HTR-8/SVneo (cell line): ENCODE results near the gene TGFBI.

ENCODE experiments used
- DNase-seq: peaks from one replicate; pipeline ENCODE4 v3.0.0; 2011; ENCODE audit warnings: low spot score, mixed read lengths; ENCODE audit not compliant: insufficient read length
- FAIRE-seq: peaks from 2 replicates; lab custom pipeline; 2011; peaks lifted over from hg19 to GRCh38; lab: Jason Lieb, UNC

Gene TGFBI

DNA sequence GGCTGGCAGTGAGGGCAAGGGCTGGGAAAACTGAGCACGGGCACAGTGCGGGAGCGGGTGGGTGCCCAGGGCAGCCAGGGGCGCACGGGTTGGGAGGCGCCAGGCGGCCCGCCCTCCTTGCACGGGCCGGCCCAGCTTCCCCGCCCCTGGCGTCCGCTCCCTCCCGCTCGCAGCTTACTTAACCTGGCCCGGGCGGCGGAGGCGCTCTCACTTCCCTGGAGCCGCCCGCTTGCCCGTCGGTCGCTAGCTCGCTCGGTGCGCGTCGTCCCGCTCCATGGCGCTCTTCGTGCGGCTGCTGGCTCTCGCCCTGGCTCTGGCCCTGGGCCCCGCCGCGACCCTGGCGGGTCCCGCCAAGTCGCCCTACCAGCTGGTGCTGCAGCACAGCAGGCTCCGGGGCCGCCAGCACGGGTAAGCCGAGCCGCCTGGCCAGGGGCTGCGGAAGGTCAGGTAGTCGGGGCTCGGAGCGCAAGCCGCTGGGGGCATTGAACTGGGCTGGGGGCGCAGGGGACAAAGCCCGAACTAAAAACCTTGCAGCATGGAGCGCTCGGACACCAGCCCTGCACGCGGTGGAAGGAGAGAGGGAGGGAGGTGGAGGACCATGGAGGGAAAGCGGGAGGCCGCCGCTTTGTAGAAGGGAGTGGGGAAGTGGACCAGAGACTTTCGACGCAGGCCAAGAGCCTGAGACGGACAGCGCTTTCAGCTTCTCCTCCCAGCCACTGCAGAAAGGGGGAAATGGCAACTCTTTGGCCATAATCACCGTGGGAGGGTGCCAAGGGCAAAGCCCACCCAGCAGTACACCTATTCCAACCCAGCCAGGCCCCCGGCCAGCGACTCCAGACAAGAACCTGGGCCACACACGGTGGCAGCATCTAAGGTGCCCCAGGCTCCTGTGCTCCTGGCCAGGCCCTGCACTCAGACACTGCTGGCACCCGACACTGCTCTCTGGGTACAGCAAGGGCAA lies at the start of gene TGFBI:
TSS of gene TGFBI (plus strand) at position 207 of the 961 bp plus-strand sequence. CDS start at position 275, 68 bp downstream.
- FAIRE-seq, result peak; percentile 42
- peak; percentile 62 for DNase-seq

DNA sequence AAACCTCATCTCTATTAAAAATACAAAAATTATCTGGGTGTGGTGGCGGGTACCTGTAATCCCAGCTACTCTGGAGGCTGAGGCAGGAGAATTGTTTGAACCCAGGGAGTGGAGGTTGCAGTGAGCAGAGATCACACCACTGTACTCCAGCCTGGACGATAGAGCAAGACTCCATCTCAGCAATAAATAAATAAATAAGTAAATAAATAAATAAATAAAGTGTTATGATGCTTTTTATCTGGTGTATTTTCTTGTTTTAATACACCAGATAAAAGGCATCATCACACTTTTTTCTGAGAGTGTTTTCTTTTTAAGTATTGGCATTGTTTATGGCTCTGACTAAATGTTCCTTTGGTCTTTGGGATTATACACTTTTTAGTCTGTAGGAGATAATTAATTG lies 49.8 kb upstream of the TGFBI start:
- DNase-seq (no peak), FAIRE-seq (no peak)

DNA sequence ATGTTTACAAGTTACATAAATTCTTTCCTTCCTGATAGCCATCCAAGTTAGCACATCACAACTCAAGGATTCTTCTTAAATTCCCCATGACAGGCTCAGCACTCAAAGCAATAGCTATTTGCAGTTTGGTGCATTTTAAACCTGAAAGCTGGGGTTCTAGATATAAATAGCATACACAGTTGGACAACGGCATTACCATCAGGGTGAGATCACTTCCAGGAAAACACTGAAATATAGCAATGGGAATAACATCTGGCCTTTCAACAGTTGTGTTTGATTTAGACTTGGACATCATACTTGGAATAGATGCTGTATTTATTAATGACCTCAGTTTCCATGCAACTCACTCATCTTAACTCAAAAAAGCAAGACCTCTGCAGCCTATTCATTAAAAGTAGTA lies 49.3 kb upstream of the TGFBI start:
- no peak for DNase-seq
- no peak for FAIRE-seq

DNA sequence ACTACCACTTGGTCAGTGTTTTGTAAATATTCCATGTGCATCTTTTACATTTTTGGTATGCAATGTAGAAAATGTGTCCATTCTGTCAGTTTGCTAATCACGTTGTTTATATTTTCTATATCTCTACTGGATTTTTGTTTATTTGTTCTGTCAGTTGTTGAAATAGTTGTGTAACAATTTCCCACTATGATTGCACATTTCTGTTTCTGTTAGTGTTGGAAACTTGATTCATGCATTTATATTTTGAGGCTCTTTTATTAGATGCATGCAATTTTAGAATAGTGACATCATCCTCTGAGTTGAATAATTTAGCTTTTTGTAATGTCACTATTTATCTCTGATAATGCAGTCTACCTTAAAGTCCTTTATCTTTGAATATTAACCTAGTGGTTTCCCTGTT lies 48.2 kb upstream of the TGFBI start:
- no peak for DNase-seq
- FAIRE-seq, result no peak

DNA sequence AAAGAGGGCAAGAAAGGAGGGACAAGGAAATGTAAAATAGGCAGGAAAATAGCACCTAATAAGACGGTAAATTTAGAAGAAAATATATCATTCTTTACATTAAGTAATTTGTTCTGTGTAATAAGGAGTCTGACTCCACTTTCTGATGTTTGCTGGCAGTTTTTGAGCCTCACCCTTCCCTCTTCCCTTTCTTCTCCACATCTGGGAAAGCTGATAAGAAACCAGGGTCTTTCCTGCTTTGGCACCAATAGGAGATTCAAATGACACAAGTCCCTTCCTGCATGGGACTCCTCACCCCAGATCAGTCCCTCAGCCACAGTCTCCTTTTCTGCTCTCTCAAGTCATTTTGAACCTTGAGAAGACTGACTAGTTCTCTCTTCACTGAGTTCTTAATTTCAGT lies 42.8 kb upstream of the TGFBI start:
- no peak for DNase-seq
- FAIRE-seq, result no peak

DNA sequence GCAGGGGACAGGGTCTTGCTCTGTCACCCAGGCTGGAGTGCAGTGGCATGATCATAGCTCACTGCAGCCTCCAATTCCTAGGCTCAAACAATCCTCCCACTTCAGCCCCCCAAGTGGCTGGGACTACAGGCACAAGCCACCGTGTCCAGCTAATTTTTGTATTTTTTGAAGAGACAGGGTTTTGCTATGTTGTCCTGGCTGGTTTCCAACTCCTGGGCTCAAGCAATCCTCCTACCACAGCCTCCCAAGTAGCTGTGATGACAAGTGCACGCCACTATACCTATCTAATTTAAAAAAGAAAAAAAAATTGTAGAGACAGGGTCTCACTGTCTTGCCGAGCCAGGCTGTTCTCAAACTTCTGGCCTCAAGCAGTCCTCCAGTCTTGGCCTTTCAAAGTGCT lies 42.4 kb upstream of the TGFBI start:
- DNase-seq, result no peak

DNA sequence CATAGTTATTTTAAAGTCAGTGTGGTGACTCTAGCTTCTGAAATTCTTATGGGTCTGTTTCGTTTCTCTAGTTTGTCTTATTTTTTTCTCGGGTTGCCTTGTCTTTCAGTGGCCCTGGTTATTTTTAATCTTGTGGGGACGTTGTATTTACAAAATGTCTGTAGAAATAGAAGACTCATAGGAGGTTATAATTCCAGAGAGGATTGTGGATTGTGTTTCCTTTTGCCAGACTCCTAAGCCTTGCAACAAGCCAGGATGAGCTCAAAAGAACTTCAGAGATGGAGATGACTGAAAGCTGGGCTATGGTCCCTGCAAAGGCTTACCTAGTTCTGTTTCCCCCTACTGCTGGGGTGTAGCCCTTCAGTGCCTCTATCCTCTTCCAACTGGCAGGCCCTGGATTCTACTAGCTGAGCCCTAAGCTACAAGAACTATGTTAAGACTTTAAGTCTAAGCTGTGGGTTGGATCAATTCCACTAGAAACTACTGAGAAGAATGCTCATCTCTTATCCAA lies 41.8 kb upstream of the TGFBI start:
- FAIRE-seq (no peak), DNase-seq (no peak)

More for the DNA sequence above, 42.4 kb upstream of the TGFBI start:
- FAIRE-seq, result no peak

DNA sequence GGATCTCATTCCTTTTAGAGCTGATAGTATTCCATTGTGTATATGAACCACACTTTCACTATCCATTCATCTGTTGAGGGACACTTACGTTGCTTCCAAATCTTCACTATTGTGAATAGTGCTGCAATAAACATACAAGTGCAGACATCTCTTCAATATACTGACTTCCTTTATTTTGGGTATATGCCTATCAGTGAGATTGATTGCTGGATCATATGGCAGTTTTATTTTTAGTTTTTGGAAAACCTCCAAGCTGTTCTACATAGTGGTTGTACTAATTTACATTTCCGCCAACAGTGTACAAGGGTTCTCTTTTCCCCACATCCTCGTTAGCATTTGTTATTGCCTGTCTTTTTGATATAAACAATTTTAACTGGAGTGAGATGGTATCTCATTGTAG lies 40.2 kb upstream of the TGFBI start:
- no peak for FAIRE-seq
- DNase-seq, result no peak

DNA sequence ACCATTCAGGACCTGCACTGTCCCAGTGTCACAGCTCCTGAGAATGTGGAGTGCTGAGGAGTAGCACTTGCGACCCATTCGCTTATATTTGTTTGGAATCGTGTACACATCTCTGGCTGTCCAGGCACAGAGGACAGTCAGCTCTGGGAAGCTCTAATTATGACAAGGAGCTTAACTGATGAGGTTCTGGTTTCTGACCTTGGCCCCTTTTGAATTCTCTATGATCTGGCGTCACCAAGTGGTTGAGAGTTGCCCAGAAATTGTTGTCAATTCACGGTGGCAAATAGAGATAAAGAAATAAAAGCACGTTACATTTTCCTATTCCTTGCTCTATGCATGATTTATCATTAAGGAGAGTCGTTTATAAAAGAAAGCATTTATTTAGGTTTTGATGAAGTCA lies 39.1 kb upstream of the TGFBI start:
- no peak for DNase-seq
- no peak for FAIRE-seq

DNA sequence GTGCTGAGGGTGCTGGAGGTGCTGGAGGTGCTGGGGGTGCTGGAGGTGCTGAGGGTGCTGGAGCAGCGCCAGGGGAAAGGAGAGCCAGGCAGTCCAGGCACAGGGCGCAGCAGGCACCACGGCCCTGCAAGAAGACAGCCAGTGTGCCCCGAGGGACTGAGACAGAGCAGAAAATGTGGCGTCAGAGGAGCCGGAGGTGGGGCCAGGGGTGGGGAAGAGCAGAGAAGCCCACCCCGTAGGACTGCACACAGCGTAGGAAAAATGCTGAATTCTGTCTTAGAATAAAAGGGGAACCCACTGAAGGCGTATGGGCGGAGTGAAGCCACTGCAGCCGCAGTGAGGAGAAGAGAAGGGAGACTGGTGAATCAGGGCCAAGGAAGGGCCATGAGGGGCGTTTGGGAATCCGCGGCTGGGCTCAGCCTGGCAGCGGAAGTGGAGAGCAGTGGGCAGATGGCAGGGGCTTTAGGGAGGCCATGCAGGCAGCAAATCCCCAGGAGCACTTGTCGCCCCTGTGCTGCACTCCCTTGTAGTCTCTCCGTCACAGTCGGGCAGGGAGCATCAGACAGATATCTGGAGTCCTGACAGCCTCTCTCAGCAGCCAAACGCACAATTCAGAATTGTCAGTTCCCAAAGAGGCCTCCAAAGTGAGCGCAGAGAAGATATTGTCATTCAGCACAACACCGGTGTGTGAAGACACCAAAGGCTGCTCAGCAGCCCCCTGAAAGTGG lies 38.1 kb upstream of the TGFBI start:
- DNase-seq, result no peak
- FAIRE-seq, result no peak

DNA sequence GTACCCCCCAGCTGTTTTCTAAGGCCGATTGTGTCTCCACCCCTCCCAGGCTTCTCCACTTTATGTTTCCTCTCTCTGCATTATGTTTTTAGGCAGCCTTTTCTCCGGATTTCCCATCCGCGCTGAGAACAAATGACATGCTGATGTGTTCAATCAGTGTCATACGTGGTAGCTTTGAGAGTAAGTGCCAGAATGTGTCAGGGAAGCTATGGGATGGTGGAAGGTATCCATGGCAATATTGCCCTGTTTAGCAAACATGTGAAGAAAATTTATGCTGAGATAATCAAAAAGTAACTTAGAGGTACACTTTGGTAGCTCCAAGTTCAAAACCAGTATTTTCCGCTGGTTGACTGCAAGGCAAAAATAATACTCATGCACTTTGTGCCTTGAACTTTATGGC lies 37.4 kb upstream of the TGFBI start:
- DNase-seq, result no peak
- no peak for FAIRE-seq

DNA sequence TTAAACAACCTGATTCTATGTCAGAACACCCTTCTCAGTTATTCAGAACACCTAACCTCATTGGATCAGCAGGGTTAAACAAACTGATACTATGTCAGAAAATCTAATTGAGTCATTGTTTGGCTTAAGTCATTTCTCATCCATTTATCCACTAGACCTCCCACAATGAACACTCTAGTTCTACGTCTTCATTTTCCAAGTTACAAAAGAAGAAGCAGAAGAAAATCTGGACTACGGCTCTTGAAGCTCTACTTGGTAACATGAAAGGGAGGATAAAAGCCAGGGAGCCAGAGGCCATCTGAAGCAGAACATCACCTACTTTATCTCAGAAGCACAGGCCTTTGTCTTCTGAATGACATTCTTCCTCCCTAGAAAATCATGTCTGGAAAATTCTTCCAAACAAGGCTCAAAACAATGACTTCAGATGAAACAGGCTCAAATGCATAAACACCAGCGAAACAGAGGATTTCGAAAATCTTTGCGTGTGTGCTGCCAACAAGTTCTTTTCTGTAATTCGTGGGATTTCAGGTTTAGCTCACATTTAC lies 35.4 kb upstream of the TGFBI start:
- DNase-seq (no peak), FAIRE-seq (no peak)

DNA sequence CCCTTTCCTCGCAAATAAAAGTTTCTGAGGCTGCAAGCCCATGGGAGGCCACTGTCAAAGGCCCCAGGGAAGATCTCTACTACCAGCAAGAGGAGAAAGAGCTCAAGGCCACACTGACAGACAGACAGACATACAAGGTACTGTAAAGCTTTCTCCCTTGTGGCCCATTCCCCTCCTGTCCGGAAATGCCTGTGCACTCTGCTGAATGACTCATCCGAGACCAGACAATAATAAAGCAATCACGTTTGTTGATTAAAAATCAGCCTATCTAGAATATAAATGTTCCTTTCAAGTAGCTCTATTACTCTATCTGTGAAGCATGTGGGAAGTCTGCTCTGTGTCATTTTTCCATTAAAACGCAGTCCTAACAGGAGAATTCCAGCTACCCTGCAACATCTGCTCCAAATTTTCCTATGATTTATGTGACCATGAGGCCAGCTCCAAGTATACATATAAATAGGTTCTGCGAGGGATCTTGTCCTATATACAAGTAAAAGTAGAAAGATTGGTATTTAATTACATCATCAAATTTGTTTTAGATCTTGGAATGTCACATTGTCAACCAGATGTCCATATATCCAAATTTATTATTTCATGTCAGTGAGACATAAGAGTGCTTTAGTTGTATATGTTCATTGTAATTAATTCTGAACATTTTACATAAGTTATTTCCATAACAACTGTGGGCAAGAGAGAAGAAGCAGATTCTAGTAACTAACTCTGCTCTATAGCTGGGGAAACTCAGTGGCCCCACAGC lies 34.7 kb upstream of the TGFBI start:
- DNase-seq, result peak; percentile 48
- no peak for FAIRE-seq

DNA sequence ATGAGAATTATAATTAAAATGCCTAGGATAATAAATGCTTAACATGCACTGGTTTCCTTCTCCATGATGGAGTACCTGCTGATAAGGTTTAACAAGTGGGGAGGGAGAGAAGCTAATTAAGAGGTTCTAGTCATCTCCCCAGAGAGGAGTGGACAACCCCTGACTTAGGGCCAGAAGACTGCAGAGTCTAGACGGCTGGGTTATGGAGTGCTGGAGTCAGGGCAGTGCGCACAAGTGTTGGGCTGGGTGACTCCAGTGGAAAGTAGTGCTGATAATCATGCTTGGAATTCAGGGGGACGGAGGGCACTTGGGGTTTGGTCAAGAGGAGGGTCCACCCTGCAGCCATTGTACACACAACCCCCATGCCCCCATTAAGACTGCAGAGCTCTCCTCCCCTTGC lies 32.8 kb upstream of the TGFBI start:
- no peak for DNase-seq
- FAIRE-seq, result no peak

DNA sequence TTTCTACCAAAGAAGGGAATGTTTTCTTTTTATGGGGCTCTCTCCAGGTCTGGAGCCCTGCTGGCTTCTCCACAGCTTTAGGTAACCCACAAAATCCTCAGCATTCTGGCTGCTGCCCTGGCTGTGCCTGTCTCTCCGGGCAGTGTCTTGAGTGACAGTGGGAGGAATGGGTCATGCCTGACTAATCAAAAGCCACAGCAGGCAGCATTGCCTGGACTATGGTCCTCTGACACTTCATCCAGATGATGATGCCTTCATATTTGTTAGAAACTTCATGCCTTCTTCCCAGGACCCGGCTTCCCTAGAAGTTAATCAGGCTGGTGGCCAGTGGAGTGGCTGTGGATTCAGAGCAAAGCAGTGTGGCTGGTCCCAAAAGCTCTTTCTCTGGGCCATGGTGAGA lies 32.2 kb upstream of the TGFBI start:
- DNase-seq (no peak), FAIRE-seq (no peak)

DNA sequence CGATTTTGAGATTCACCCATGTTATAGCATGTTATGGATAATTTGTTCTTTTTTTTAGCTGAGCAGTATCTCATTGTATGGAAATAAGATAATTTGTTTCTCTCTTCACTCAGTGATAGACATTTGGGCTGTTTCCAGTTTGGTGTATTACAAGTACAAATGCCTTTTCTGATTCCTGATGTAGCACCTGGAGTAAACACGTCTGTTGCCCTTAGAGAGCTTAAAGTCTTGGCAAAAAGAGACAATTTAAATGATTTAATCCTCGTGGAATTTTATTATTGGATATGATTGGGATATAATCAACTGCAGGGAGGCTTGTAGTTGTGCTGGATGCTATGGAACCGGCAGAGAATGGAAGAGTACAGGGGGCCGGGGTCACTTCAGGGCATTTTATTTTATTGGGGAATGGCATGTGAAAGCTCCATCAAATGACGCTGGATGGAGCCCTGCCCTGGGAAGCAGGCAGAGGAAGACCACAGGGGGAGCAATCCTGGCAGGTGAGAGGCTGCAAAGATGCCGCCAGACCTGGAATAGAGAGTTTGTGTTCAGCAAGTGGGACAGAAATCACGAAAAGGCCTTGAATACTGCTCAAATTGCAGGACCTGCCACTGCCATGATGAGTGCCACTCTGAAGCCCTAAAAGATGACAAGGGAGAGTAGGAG lies 31.0 kb upstream of the TGFBI start:
- FAIRE-seq (no peak), DNase-seq (no peak)

DNA sequence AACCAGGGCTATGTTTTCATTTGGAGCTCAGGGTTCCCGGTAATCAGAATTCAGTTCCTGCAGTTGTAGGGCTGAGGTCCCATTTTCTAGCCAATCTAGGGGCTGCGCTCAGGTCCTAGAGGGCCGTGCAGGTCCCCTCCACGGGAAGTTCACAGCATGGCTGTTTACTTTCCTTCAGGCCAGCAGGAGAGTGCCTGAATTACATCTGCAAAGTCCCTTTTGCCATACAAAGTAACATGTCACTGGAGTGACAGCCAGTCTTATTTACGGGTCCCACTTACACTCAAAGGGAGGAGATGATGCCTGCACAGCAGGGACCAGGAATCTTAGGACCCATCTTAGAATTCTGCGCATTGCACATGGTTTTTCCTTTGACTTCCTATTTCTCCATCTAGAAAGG lies 29.9 kb upstream of the TGFBI start:
- DNase-seq, result no peak
- FAIRE-seq, result peak; percentile 9

DNA sequence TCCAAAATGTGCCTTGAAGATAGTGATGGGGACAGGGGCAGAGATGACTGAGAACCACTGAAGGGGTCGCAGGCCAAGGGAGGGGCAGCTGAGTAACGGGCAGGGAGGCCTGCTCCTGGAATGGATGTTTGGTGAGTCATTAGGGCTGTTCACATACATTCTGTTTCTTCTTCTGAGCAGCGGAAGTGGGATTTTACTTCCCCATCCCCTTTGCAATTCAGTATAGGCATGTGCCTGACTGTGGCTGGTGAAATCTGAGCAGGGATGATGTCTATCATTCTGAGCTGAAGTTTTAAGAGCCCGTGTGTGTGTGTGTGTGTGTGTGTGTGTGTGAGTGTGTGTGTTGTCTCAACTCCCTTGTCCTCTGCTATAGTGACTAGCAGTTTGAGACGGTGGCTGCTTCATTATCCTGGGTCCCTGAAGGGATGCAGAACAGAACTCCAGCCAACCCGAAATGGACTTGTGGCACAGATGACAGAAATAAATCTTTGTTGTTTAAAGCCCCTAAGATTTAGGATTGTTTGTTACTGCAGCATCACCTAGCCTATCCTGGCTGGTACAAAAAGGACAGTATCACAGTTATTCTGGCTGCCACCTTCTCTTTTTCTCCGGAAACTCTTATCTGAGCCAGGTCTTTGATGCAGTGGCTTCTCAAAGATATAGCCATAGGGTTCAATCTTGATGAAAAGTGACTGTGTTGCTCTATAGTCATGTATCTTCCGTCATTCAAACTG lies 29.2 kb upstream of the TGFBI start:
- FAIRE-seq (peak; percentile 95), DNase-seq (peak; percentile 67)

DNA sequence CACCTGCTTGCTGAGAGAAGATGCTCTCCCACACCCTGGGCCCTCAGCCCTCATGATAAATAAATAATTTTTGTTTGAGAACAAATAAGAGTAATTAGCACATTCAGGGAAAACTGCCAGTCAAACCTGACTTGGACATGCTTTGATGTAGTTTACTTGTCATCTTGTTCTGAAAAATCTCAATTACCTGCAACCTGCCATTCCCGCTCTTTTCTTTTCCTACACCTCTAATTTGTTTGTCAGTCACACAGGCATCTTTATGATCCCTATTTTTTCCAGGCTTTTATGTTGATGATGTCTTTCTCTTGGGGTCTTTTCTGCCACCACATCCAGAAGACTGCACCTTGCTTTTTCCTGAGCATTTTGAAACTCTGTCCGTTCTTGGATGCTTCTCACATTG lies 28.6 kb upstream of the TGFBI start:
- FAIRE-seq, result no peak
- DNase-seq, result no peak
